GM21786 (cell line): ENCODE measurements around the gene FAM78B.

Experiments used
- ATAC-seq: cut with Tn5 transposase; IDR thresholded peaks from one replicate; pipeline ENCODE4 v1.9.1; 2021; ENCODE audit not compliant: unreplicated experiment

FAM78B gene

DNA sequence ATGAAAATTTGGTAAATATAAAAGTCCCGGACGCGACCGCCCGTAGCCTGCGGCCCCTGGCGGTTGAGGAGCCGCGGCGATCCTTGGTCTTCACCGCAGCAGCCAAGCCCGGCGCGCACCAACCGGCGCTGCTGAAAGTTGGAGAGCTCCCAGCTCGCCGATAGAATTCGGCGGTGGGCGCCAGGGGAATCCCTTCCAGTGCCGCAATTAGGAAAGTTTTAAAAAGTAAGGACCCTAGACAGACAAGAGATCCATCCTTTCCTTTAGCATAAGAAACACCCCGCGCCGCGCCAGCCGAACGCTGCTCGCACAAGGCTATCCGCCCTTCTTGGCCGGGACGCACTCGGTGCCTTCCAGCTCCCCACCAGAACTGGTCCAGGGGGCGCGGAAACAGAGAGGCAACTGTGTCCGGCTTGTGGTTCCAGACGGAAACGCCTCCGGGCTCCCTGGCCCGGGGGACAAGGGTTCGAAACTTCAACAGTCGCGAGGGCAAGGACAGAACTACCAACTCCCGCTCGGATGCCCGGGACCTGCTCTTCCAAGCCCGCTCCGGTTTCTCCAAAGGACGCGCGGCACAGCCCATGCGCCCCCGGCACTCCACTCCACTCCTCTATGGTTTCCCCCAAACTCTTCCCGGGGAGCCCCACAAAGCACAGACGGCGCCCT is 1.7 kb downstream of the FAM78B start:
- no peak for ATAC-seq

DNA sequence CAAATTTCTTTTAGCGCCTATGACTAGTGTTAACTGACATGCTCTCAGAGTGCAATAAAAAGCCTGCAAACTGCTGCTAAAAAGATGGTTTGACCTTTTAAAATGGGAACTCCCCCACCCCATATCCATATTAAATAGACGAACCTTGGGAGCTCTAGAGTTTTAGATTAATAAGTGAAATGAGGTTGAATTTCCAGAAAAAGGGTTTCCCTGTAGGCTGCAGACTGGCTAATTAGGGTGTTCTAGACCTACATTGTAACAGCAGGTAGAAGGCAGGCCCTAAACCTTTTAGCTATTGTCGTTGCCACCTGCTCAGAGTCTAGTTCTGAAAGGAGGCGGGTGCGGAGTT is 2.2 kb downstream of the FAM78B start:
- no peak for ATAC-seq

DNA sequence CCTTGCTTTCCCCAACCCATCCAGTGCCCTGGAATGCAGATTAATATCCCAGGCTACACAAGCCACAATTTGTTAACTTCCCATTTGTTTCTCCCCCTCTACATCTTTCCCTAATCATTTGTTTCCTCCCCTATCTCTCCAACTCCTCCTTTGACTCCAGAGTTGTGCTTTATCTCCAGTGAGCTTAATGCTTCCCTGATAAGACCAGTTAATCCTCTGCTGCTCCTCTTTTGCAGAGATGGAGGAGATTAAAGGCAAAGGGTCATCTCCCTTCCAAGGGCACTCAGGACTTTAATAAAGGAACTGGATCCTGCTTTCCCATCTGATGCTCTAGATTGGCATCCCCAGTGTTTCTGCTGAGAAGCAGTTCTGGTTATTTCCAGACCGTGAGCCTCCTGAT is 7.1 kb downstream of the FAM78B start:
- ATAC-seq, result no peak

DNA sequence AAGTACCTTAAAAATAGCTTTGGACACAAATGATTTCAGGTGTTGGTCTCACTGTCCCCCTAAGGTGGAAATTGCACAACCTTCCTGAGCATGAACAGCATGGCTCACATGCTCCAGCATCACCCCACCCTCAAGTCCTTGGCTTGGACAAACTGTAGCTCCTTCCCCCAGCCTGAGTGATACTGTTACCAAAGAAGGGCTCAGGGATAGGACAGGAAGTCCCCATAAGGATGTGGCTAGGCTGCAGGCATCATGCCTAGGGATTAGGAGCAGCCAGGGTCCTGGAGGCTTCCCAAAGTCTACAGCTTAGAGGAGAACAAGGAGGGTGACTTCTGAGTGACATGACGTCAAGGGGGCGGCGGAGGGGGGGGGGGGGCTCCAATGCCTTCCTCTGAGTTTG is 10.1 kb downstream of the FAM78B start:
- ATAC-seq, result no peak

DNA sequence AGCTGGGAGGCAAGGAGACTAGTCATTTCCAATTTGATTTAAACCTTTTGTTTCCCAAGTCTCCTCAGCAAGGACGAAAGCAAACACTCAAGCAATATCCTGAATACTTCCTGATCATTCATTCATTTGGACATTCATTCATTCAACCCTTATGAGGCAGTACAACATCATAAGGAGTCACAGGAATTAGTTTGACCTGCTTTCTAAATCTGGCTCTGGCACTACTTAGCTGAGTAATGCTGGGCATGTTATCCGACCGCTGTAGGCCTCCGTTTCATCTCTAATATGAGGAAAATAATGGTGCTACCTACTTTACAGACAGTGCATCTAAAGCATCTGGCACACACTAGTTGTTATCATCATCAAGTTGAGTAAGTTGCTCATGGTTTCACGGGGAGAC is 11.7 kb downstream of the FAM78B start:
- no peak for ATAC-seq

DNA sequence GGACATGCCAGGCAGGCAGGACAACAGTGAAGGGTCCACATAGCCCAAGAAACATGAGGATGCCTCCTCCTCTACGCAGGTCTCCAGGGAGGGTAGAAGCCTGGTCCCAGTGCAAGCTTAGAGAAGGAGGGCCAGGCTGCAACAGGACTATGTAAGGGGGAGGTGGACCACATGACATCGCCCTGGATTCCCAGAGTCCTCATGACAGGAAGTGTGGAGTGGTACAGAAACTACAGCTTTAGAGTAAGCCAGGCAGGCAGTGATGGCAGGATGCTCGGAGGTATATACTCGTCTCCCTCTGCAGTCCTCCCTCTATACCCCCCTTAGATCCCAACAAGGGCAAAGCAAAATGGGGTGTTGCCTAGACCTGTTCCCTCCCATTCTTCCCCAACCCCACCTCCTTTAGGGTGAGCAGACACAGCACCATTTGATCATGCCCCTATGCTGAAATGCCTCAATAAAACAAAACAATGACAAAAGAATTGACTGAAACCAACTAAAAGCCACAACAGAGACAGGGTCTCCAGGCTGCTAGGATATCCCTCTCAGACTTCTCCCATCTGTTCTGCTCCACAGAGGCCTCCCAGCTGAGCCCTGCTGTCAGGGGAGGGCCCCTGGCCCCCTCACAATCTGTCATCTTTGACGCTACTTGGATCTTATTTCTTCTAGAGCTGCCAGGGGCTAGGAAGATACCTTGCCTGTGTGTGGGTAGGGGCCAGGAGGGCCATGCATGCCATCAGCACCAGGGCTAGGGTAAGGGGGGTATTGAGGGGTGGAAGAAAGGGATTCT is 13.1 kb downstream of the FAM78B start:
- ATAC-seq, result no peak

DNA sequence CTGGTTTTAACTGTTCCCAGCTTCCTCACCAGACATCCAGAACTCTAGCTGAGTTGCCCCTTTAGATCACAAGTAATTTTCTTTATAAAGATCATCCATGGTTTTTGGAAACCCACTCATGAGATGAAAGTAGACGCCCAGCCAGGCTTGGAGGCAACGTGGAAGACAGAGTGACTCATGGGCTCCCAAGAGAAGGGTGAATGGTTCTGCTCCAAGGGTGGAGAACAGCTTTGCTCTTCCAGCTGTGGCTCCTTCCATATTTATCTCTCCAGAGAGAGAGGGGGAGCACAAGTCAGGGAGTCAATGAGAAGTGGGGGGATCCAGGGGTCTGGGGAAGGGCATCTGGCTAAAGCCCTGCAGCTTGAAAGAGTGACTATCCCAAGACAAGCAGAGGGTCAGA is 13.8 kb downstream of the FAM78B start:
- no peak for ATAC-seq

DNA sequence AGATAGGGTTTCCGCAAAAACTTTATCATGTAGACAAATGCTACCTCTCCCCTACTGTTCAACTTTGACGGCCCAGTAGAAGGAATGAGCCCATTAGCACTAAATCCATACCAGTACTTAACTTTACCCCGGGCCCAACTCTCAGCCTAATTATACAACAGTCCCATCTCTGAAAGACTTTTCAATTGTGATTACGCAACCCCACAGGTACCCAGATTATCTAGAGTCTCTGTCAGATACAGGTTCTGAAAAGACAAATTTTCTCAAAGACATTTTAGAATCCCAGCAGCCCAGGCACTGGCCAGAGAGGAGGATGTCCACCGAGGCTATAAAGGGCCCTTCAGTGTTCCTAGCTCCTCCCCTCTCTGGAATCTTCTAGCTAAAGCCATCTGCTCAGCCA is 15.0 kb downstream of the FAM78B start:
- no peak for ATAC-seq

DNA sequence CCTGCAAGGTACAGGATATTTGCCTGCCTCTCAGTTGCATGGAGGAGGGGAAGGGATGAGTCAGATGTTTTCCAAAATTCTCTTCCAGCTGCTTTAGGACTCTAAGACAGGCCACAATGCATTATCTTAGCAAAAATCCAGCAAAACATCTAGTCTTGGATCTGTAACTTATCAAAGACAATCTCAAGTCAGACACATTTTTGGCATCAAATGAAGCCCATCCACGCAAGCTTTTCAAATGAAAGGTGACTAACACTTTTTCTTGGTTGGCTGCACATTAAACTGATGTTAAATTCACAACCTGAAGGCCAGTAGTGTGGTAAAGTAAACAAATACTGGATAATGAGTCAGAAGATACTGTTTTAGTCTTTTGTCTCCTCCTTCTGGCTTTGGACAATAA is 21.3 kb downstream of the FAM78B start:
- no peak for ATAC-seq

DNA sequence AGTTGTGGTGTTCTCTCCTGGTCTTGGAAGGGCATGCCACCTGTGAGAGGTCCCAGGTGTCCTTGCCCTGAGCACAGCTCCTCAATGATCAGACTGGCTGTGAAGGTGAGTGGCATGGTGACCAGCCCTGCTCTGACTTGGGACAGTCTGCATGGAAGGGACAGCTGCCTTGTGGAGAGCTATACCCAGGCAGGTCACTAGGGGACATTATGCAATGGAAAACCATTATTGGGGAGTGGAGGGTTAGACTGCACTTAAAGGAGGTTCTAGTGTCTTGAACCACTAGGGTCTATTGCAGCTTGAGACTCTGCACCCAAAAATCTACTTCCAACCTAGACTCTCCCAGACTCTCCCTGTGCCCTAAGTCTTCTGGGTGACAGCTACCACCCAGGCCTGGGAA is 24.8 kb downstream of the FAM78B start:
- ATAC-seq, result no peak

DNA sequence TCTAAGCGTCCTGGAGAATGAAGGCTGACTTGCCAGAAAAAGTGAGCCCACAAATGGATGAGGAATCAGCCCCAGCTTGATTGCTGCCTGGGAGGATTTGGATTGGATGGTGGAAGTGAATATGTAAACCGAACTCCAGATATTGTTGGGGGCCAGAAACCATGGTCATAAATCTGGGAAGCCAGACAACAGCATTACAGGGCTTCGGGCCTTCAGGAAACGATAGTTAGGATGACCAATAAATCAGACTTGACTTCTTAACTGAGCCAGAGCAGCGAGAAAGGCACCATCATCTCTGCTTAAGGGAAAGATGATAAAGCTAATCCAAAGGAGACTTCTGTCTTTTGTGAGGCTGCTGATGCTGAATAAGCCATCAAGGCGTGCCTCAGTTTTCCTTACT is 26.6 kb downstream of the FAM78B start:
- no peak for ATAC-seq

DNA sequence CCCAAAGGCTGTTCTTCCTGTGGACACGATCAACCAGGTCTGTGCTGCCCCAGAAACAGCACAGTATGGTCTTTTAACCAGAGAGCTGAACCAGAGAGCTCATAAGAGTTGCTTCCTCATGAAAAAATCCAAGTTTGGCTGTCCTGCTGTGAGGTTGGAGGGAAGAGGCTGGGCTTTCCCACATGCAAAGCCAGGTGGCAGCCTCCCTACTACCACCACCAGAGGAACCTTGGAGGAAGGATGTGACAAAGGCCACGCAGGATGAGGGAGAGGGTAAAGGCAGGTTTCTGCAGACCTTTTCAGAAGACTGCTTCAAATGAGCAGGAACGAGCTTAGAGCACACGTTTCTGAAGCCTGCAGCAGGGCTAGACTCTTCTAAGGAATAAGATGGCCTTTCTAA is 27.1 kb downstream of the FAM78B start:
- no peak for ATAC-seq

DNA sequence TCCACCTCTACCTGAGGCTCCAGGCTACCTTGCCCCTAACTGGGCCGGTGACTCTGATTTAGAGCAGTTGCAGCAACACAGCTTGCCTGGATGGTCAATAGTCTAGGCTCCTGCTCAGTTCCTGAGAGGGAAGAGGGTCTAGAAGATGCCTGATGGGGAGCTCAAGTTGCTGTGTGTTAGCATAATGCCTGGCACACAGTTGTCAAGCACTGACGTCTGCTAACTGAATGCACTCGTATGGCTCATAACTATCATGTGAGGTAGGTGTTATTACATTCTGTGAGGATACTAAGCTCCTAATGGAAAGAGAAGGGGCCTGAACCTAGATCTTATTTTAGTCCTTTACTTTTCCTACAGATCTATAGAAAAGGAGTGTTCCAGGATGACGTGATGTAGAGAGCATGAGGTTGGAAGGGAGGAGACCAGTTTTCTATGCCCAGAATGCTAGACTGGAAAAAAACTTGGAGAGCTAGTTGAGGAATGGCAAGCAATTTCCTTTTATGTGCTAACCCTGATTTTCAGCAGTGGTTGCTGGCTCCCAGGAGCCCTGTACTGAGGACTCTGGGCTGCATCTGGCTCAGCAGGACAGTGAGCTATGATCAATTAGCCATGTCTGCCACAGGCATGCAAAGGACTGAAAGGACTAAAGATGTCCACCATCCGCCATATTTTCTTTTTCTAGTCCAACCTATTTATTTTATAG is 30.0 kb downstream of the FAM78B start:
- no peak for ATAC-seq

DNA sequence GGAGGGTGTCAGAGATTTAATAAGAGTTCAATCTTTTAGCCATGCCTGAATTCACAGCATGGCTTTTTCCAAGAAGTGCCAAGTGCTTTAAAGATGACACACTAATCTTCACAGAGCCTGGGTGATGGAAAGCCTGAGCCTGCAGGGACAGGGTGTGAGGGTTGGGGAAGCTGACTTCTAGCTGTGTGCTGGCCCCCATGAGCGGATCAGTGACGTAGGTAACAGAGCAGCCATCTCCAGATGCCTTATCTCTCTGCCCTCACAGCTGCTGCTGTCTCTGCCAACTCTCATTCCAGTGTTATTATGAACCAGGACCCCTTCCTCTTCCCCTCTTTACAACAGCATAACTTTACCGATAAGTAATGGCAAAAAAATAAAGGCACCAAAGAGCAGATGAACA is 30.6 kb downstream of the FAM78B start:
- no peak for ATAC-seq

DNA sequence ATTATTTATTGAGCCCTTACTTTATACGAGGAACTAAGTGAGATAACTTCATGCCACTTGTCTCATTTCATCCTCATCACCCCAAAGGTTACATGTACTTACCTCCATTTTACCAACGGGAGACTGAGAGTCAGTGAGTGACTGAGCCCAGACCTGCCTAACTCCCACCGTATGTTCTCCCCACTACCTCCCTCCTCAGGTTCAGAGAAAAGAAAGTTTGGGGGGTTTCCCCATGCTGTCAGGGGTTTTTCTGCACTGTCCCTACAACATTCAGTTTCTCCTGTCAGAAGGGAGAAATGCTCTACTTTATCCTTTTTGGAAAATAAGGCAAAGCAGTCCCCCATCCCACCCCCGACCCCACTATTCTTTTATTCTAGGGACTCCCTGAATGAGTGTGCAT is 32.9 kb downstream of the FAM78B start:
- peak; percentile 38 for ATAC-seq

DNA sequence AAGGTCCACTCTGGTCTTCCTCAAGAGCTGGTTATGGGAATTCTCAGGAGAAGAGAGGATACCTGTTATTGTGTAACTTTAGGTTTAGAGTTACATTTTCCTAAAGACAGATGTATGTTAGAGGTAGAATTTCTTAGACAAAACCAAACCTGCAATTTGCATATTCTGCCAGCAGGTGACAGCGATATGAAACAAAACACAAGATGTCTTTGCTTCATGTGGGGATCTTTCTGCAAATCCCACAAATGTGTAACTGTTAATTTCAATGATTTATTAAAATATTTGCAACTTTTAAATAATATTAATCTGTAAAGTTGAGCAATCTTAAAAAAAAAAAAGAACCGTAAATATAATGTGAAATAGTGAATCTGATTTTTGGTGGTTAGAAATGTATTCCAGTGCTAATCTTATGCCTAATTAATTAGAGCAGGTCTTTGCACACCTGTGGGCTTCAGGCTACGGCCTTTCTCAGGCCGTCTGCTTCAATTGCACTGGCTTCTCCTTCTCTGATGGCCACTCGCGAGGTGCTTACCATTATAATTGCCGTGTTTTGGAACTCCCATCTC is 33.4 kb downstream of the FAM78B start:
- no peak for ATAC-seq

DNA sequence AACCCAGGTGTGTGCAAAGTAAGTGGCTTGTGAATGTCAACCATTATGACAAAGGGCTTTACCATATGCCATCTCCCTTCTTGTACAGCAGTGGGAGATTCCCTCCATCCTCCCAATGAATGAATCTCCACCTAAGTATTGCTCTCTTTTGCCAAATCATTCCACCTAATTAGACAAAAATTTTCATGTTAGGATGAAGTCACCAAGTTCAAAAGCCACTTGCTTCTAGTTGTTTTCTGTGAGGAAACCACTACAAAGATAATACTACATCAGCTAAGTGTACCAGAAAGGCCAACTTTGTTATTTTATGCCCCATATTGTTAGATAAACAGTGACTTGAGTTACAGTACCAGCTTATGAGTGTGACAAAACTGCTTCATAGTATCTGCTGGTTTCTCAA is 34.3 kb downstream of the FAM78B start:
- no peak for ATAC-seq

DNA sequence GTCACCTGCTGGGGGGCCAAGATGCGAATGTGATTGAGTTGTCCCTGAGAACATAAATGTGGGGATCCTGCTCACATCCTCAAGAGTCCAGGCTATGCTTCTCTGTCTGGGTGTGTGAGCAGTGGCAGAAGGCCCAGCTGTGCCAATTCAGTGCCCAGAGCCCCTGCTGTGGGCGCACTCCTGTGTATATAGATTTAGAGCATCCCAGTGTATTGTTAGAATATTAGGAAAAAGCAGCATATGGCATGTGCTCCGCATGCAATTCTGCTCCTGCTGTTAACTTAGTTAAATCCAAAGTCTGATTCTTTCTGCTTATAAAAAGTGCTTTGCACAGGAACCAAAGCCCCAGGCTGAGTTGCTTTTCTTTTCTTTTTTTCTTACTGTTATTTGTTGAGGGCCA is 37.8 kb downstream of the FAM78B start:
- ATAC-seq, result no peak

DNA sequence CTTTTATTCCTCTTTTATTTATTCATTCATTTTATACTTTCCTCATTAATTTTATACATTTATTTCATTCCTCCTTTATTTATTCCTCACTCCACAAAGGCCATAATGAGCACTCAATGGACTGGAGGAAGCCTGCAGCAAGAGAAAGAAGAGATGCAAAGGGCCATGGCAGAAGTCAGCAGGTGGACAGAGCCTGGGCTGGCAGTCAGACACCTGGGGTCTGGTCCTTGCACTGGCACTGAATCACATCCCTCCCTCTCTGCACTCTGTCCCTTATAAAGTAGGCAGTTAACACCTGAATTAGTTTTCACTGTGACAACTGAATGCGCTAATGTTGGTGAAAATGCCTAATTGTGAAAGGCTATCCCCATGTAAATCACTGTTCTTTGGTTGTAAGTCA is 38.6 kb downstream of the FAM78B start:
- no peak for ATAC-seq

DNA sequence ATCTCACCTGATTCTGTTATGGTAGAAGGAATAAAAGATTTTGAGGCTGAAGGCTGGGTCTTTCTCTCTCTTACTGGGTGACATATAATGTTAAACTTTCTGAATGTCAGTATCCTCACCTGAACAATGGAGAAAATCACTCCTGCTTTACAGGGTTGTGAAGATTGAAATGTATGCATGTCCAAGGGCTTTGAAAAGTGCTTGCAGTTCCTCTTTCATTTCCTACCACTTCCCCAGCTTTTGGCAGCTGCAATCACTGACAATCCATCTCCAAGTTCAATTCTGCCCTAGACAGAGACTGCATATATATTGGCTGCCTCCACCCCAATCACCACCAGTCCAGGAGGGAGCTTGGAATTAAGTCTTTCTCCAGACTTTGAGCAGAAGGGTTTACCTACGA is 39.8 kb downstream of the FAM78B start:
- no peak for ATAC-seq

DNA sequence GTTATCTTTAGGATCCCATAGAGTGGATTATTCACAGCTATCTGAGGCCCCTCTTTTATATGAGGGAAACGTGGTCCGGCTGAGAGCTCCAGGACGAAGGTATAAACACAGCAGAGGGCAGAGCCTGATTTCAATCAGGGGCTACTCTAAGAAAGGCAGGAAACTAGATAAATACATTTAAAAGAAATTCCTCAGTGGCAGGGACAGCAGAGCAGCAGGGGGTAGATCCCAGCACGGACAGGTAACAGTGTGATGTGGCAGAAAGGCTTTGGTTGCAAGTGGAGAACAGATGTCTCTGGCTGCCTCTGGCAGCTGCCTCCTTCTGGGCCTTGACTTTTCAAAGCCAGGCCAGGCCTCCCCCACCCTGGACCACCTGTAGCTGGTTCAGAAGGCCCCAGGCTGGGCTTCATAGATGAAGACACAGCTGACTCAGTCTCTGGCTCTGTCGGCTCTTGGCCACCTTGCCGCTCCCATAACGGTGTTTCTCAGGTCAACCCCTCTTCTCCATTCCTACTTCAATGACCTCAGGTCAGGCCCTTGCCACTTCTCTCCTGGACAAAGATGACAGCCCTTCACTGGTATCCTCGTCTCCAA is 43.8 kb downstream of the FAM78B start:
- ATAC-seq, result no peak

DNA sequence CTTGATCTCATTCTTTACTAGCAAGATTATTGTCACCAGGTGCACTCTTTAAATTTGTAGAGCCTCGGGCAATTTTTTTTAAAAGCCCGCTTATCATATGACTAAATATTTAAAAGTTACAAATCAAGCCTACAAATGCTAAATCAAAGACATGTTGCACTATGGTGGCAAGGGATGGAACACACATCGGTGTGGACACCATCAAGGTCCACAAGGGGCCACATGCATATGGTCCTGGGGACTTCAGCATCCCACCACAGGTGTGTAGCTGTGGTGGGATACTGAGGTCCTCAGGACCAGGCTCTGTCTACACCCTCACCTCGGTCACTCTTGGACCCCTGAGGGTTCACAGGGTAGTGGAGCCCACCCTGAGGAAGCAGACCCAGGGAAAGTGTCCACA is 45.8 kb downstream of the FAM78B start:
- ATAC-seq, result no peak
